ENCODE results near the gene PAF1.

The PAF1 gene

GRCh38 chr19:39416152-39417120, 25.5 kb upstream of the PAF1 start:
- no peak for DNase-seq

DNA sequence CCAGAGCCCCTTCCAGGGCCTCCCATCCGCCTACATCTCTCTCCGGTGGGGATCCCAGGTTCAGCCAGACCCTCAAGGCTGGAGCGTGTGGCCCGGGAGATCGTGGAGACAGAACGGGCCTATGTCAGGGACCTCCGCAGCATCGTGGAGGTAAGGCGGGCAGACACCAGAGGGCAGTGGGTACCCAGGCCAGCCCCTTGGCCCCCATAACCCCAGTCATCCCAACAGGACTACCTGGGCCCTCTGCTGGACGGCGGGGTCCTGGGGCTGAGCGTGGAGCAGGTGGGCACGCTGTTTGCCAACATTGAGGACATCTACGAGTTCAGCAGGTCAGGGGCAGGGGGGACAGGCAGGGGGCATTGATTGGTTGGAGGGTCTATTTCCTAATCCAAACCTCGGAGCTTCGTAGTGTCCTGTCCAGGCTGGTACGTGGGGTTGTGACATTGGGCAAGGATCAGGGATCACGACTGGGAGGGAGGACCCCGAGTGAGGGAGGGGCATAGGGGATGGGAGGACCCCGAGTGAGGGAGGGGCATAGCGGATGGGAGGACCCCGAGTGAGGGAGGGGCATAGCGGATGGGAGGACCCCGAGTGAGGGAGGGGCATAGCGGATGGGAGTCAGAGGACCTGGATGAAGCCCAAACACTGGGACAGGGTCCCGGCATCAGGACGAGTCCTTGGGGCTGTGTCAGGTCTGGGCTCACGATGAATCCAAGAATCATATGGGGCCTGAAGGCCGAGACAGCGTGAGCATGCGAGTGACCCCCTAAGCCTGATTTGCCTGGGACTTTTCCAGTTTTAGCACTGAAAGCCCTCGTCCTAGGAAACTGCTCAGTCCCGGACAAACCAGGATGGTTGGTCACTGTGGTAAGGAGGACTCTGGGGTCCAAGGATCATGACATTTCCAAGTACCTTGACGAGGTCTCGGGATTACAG, 24.5 kb upstream of the PAF1 start:
- DNase-seq: no peak

DNA sequence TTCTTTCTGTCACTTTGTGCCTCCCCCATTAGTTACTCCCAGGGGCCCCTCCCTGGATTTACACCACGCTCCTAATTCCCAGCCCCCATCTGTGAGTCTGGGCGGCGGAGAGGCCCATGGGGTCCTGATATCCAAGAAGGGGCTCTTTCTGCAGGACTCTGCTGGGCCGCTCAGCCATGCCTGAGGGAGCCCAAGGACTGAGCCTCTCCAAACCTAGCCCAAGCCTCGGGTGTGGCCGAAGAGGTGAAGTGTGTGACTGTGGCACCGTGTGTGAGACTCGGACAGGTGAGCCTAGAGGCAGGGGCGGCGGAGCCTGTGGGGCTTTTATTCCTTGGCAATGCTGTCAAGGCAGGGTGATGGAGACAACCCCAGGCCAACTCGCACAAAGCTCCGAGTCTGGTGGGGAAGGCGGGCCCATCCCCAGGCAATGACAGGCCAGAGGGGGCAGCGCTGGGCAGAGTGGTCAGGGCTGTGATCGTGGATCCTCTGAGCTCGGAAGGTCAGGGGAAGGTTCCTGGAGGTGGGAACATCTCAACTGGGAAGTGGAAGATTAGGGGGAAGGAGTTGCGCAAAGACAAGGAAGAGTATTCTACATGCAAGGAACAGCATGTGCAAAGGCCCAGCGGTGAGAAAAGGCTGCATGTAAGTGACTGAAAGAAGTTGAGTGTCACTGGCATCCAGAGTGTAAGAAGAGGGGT, 23.2 kb upstream of the PAF1 start:
- no peak for DNase-seq

DNA sequence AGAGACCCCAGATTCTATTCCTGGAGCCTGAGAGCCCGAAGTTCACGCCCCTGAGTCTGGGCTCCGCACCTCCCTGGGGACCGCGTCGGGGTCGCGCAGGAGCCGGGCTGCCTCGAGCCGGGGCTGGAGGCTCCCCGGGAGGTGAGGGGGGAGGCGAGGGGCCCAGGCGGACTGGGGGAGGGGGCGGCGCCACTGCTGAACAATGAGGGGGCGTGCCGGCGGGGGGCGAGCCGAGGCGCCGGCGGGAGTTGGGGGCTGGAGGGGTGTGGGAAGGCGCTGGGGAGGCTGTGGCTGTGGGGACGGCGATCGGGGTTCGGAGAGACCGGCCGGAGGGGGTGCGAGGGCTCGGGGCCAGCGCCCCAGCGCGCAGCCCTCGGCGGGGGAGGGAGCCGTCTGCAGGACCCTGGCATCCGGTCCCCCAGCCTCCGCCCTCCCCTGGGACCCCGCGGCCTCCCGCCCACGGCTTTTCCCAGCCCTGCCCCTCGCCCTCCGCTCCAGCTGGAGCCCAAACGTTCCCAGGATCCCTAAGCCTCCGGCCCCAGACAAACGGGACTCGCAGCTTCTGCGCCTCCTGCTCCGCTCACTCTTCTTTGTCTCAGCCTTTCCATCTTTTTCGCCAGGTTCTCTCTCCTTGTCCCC, 22.5 kb upstream of the PAF1 start:
- no peak for DNase-seq

DNA sequence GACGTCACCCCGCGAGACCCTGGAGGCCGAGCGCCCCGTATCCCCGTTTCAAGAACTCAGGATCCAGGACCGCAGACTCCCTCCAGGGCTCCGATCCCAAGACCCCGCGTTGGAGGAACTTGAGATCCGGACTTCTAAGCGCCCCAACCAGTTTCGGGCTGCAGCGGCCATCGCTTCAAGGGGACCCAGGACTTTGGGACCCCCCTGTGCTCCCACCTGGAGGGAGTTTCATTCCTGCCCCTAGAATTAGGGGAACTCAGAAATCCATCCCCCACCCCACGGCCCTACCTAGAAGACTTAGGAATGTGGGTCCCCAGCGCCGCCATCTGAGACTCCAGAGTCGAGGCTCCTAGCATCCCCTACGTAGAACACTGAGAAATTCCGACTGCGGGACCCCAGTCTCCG, 22.0 kb upstream of the PAF1 start:
- DNase-seq: no peak

- peak; percentile 98 for DNase-seq
These were observed 21.4 kb upstream of the PAF1 start, which contains the start of gene PLEKHG2 for GRCh38 chr19:39412100-39412866. Gene PLEKHG2, plus strand, starts transcription at chr19:39412669. Its CDS starts 1,418 bp downstream, at chr19:39414087.

GRCh38 chr19:39411832-39412099, 20.9 kb upstream of the PAF1 start:
- peak; percentile 87 for DNase-seq

DNA sequence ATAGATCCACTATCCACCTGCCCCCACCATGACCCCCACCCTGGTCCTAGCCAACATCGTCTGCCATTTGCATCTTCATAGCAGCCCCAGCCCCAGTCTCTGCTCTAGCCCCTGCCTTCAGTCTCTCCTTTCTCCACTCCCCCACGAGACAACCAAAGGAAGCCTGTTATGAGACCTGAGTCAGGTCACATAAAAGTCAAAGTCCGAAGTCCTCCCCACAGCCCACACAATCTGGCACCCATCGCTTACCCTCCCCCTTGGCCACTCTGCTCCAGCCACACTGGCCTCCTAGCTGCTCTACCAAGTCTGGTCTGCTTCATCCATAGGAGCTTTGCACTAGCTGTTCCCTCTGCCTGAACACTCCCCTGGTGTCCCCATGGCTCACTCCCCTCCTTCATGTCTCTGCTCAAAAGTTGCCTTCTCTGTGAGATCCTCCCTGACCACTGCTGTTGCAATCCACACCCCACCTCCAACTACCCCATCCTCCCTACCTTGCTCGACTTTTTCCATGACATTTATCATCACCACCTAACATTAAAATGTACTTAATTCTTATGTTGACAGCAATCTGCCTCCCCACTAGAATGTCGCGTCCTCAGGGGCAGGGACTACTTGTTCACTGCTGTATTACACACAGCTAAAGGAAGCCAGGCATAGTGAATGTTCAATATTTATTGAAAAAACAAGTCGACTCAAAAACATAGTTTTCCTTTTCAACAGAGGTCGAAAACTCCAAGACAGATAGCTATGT, 20.4 kb upstream of the PAF1 start:
- DNase-seq: no peak

DNA sequence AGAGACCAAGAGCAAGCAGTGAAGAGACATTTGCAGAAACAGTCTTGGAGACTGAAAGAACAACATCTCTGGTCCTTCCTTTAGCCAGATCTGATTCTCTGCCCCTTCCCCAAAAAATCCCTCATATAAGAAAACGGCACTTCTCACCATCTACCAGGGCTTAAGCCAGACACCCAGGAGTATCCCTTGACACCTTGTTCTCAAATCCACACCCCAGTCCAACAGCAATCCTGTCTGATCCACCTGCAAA, 19.9 kb upstream of the PAF1 start:
- no peak for DNase-seq

- peak; percentile 60 for DNase-seq
These were observed 19.3 kb upstream of the PAF1 start for GRCh38 chr19:39410017-39410830.

GRCh38 chr19:39409208-39410016, 18.5 kb upstream of the PAF1 start:
- peak; percentile 74 for DNase-seq

DNA sequence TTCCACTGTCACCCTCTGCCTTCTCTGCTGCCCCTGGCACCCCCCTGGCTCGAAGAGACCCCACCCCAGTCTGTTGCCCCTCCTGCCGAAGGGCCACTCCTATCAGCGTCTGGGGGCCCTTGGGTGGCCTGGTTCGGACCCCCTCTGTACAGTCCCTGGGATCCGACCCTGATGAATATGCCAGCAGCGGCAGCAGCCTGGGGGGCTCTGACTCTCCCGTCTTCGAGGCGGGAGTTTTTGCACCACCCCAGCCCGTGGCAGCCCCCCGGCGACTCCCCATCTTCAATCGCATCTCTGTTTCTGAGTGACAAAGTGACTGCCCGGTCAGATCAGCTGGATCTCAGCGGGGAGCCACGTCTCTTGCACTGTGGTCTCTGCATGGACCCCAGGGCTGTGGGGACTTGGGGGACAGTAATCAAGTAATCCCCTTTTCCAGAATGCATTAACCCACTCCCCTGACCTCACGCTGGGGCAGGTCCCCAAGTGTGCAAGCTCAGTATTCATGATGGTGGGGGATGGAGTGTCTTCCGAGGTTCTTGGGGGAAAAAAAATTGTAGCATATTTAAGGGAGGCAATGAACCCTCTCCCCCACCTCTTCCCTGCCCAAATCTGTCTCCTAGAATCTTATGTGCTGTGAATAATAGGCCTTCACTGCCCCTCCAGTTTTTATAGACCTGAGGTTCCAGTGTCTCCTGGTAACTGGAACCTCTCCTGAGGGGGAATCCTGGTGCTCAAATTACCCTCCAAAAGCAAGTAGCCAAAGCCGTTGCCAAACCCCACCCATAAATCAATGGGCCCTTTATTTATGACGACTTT, 17.7 kb upstream of the PAF1 start:
- DNase-seq: no peak

DNA sequence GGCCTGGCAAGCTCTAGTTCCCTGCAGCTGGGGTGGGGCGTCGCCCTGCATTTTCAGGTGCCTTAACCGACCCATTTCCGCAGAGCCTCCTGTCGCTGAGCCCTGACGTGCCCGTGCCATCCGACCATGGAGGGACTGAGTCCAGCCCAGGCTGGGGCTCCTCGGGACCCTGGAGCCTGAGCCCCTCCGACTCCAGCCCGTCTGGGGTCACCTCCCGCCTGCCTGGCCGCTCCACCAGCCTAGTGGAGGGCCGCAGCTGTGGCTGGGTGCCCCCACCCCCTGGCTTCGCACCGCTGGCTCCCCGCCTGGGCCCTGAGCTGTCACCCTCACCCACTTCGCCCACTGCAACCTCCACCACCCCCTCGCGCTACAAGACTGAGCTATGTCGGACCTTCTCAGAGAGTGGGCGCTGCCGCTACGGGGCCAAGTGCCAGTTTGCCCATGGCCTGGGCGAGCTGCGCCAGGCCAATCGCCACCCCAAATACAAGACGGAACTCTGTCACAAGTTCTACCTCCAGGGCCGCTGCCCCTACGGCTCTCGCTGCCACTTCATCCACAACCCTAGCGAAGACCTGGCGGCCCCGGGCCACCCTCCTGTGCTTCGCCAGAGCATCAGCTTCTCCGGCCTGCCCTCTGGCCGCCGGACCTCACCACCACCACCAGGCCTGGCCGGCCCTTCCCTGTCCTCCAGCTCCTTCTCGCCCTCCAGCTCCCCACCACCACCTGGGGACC, 16.9 kb upstream of the PAF1 start:
- no peak for DNase-seq

DNA sequence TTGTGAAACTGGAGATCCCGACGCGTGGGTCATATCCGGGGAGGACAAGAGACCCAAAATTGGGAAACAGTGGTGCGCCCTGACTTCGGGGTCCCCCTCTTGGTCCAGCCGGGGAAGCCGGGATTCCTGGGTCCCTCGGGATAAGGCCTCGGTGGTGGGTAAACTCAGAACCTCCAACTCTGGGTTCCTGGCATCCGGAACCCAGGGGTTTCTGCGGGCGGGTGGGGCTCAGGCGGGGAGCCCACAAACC, 16.4 kb upstream of the PAF1 start:
- no peak for DNase-seq

- DNase-seq: peak; percentile 87
These were observed 15.9 kb upstream of the PAF1 start, which contains the start of gene ZFP36 for GRCh38 chr19:39406656-39407409. Gene ZFP36, plus strand, starts transcription at chr19:39406847. Its CDS starts 58 bp downstream, at chr19:39406905.

DNA sequence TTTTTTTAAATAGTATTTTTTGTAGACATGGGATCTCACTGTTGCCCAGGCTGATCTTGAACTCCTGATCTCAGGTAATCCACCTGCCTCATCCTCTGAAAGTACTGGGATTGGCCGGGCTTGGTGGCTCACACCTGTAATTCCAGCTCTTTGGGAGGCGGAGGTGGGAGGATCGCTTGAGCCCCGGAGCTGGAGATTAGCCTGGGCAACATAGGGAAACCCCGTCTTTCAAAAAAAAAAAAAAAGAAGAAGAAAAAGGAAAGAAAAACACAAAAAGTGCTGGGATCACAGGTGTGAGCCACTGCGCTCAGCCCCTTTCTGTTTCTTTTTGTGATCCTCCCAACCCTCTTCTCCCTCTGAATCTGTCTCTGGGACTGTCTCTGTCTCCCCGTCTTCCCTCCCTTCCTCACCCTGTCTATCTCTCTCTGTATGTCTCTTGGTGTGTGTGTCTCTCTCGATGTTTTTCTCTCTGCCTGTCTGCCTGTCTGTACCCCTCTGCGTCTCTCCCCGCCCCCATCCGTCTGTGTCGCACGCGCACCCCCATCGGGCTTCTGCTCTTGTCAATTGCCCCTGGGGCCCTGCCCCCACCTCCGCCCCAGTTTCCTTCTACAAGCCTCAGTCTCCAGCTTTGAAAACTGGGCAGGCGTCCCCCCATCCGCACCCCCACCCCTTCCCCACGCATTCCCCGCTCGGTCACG, 15.2 kb upstream of the PAF1 start:
- DNase-seq: peak; percentile 83

Data from stimulated activated CD4-positive, alpha-beta T cell treated with anti-CD3 and anti-CD28 coated beads, Interleukin-12 subunit alpha, Interleukin-12 subunit beta, amount 100 ng/mL, for 4 hours (primary cell).